Middle frontal gyrus (tissue), 1 donor: ENCODE data around the gene CCDC14.
"Not testable (repeated sequence)": the region's sequence is repeated elsewhere in the genome, so short reads cannot be mapped to it uniquely, and the experiment has no call there.

Source experiments
- DNase-seq: peaks from one replicate; pipeline ENCODE4 v3.0.0-alpha.2; 2015; ENCODE audit warnings: low spot score; ENCODE audit errors: extremely low spot score

CCDC14 gene, protein sequence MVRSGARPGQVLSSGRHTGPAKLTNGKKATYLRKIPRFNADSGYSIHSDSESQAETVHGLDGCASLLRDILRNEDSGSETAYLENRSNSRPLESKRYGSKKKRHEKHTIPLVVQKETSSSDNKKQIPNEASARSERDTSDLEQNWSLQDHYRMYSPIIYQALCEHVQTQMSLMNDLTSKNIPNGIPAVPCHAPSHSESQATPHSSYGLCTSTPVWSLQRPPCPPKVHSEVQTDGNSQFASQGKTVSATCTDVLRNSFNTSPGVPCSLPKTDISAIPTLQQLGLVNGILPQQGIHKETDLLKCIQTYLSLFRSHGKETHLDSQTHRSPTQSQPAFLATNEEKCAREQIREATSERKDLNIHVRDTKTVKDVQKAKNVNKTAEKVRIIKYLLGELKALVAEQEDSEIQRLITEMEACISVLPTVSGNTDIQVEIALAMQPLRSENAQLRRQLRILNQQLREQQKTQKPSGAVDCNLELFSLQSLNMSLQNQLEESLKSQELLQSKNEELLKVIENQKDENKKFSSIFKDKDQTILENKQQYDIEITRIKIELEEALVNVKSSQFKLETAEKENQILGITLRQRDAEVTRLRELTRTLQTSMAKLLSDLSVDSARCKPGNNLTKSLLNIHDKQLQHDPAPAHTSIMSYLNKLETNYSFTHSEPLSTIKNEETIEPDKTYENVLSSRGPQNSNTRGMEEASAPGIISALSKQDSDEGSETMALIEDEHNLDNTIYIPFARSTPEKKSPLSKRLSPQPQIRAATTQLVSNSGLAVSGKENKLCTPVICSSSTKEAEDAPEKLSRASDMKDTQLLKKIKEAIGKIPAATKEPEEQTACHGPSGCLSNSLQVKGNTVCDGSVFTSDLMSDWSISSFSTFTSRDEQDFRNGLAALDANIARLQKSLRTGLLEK

DNA sequence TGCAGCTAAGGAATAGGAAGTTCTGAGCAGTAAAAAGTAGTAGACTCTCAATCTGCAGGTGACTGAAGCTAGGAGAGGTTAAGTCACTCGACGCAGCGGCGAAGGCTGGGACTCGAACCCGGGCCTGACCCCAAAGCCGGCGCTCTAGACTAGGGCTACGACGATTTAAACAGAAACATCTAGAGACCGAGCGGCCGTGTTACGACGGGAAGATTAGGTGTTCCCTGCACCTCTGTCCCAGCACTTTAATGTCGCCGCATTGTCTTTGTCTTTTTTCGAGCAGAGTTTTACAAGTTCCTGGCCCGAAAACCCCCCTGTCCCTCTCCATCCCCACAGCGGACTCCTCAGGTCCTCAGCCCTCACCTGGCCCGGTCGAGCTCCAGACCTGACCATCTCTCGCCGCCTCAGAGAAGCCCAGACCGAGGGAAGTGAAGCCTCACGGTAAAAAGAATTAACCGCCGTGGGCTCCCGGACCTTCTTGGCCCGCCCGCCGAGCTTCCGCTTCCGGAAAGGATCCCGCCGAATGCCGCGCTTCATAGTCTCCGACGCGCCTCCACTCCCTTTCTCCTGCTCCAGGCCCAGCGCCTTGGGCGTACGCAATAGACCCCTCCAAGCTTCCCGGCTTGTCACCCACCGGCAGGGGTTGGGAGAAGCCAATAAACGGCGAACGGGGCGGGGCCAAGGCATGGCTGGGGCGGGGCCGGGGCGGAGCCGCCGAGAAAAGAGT is at the start of gene CCDC14:
TSS of gene CCDC14 (minus strand) at position 449 of the 727 bp plus-strand sequence. CDS start at position 393, 56 bp downstream.
- DNase-seq, result peak; percentile 81

DNA sequence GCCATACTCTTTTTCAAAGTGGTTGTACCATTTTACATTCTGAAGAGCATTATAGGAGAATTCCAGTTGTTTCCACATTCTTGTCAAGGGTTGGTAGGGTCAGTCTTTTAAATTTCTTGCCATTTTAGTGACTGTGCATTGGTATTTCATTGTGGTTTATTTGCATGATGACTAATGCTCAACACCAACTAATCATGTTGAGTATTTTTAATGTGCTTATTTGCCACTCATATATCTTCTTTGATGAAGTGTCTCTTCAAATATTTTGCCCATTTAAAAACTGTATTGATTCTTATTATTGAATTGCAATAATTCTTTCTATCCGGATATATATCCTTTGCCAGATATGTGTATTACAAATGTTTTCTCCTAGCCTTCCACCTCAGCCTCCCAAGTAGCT is 47.3 kb upstream of the CCDC14 start:
- not testable (repeated sequence) for DNase-seq

DNA sequence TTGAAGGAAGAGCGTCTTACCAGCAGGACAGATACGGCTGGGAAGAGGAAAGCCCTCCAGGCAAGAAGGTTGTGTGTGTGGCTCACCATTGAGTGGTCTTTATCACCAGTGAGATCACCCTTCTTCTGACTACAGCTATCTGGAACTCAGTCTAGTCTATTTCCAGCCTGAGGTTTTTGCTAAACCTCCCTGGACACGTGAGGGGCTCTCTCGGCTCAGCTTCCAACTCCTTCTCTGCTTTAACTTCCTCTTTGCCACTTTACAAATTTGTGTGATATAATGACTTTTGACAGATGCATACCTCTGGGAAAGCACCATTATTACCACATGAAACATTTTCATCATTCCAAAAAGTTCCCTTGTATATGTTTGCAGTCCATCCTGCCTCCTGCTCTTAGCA is 46.2 kb upstream of the CCDC14 start:
- DNase-seq, result no peak

DNA sequence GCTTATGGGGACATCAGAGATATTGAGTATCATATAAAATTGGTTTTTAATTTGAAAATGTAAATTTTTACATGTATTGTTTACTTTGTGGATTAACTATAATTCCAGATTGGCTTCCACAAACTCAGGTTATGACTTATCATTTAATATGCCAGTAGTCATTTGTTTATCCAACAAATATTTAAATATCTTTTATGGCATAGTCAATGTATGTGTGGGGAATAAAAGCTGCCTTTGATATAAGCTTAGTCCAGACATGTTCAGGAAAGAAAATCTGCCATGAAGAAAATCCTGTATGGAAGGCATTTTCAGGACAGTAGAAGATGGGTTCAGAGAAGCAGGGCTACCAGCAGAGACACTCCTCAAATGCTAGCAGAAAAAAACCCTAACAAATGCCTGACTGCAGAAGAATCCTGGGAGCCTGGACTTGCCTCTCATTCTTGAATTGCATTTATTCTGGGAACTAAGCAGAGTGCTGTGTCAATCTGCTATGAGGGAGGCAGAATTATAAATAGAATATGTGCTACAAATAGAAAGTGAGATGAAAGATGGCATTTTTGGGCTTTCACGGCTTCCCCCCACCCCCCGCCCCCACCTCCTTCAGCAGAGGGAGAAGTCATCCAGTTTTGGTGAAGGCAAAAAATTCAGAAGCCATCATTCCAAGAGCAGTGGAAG is 41.5 kb upstream of the CCDC14 start:
- not testable (repeated sequence) for DNase-seq

DNA sequence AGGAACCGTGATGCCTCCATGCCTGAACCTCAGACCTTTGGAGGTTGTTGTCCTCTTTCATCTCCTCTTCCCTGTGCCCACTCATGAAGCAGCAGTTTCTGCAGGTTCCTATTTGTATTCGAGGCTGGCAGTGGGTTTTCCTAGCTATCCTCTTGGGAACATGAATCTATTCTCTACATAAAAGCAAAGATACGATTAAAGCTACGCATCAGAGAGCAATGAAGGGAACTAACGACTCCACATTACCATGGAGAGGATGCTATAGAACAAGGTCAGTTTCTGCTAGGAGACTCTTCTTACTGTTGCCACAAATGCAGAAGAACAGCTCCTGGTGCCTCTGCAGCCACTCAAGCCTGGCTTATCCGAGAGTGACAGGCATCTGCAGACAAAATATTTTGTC is 40.3 kb upstream of the CCDC14 start:
- not testable (repeated sequence) for DNase-seq

DNA sequence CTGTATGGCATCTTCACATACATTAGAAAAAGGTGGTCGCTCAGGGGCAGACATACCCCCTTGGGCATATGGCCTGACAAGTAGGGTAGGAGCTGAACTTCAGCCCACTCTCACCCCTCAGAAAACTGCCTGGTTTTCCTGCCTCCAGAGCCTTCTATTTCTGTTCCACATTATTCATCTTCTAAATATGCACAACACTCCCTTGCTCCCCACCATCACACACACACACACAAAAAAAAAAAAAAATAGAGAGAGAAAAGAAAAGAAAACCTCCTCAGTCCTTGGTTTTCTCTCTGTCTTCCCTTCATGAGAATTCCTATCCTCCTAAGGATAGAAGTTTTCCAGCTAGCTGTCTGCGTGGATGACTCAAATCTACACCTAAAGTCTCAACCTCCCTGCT is 36.5 kb upstream of the CCDC14 start:
- no peak for DNase-seq

DNA sequence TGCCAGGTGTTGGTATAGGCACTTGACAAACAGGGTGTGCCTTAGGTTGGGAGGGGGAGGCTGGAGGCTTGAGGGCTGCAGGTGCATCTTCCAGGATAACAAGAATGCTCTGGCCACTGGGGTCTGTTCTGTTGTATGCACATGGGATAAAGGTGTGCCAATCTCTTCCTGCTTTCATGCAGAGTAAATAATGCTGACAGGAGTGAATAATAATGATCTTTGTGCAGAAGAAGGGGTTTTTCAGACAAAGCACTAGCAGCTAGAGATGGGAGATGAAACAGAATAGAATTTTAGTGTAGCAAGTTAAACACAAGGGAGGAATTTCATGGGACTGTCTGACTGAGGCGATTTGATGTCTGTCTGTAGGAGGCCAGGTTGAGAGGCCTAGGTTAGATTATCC is 32.8 kb upstream of the CCDC14 start:
- no peak for DNase-seq

DNA sequence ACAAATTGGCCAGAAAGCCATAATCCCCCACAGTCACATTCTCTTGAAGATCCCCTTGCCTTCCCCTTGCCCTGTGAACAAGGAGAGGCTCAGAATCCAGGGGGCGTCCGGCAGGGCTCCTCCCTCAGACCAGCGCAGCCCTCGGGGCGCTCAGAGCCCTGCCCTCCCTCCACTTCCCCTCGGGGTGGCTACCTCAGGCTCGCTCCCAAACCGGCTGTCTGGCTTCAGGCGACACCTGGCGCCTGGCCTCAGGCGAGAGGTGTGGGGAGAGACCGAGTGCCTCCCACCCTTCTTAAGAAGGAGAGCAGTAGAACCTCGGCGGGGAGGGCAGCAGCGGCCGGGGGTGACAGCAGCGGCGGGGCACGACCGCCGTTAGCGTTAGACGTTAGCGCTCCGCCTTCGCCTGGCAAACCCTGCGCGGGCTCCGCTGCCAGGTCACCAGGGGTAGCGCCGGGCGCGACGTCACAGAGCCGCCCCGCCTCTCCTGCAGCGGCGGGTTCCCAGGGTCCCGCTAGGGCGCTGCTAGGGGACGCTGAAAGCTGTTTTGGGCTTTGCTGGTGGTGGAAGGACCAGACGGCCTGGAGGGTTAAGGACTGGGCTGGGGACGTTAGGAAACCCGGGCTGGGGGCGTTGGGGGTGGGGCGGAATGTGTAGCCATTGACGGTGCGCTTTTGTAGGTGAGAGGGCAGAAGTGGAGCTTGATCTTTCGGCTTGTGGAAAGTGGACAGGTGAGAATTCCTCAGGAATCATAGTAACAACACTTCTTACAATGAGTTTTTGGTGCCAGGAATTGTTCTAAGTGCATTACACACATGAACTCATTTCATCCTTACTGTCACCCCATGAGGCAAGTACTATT is 30.9 kb upstream of the CCDC14 start, which contains the start of gene ROPN1:
TSS of gene ROPN1 (minus strand) at position 395 of the 859 bp plus-strand sequence. CDS start 11,643 bp downstream, outside the sequence.
- not testable (repeated sequence) for DNase-seq

DNA sequence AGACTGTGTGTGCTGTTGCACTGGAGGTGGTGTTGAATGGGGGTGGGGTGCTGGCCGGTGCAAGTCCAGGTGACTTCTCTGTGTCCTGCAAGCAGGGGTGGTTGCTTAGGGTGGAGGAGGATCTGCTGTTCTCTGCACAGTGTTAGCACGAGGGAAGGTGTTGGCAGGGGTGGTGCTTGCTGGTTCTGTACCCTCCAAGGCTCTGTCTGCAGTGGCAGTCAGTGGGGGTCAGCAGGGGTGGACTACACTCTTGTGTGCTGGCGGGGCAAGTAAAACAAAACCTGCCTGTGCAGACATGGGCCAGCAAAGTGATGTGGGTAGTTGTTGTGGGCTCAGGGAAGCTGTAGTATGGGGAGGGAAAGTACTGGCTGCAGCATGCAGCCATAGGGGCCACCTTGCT is 25.4 kb upstream of the CCDC14 start:
- no peak for DNase-seq

DNA sequence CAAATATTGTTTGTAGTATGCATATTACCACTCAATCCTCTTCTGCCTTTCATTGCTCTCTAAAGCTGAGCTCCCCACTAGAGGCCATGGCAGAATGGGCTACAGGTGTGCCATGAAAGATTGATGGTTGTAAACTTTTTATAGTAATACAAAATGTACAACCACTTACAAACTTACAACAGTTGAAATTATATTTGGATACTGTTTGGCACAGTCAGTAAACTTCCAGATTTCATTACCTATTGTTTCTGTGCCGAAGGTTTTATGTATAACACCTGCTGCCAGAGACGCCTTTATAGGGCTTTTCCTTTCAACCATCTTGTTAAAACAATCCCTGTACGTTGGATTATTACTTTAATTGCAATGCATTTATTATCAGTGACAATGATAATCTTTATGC is 23.9 kb upstream of the CCDC14 start:
- no peak for DNase-seq

DNA sequence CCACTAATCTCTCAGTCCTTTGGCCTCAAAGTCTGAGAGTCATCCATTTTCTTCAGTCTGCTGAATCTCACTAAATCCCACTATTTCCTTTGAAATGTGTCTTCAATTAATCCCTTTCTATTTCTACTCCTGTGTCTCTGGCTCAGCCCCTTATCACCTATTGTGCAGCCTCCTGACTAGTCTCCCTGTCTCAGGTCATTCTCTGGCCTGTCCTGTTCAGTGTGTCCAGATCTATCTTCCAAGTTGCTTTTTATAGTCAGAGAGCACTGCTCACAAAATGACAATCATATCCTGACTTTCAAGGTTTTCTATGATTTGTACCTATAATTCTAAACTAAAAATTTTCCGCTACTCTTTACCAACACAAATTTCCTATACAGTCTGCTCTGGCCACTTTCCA is 23.3 kb upstream of the CCDC14 start:
- no peak for DNase-seq

DNA sequence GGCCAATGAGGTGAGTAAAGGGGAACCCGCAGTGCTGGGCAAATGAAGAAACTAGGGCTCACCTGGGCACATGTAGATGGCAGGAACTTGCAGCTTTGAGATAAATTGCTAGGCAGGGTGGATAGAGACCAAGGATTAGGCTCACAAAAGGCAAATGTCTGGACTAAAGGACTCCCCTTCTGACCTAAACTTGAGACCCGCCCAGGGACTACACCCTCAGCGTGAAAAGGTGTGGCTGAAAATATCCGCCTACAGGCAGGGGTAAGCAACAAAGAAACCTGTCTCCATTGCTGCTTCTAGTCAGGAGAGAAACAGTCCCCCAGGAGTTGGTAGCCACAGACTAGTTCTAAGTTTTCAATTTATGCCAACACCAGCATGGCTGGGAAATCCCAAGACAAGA is 20.3 kb upstream of the CCDC14 start:
- DNase-seq, result not testable (repeated sequence)

DNA sequence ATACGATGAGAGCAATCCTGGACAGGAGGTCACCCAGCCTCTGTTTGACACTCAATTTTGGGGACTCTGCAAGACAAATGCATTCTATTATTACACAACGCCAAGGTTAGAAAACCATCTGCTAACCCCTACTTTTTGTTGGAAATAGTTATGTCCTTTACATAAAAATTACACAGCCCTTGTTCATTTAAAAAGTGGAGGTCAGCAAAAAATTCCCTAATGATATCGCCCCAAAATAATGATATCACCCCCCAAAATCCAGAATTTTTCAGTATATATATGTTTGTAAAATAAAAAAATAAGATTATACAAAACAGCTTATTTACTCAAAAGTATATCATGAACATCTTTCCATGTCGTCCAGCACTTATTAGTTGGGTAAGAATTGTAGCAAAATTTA is 19.5 kb upstream of the CCDC14 start:
- DNase-seq, result no peak

DNA sequence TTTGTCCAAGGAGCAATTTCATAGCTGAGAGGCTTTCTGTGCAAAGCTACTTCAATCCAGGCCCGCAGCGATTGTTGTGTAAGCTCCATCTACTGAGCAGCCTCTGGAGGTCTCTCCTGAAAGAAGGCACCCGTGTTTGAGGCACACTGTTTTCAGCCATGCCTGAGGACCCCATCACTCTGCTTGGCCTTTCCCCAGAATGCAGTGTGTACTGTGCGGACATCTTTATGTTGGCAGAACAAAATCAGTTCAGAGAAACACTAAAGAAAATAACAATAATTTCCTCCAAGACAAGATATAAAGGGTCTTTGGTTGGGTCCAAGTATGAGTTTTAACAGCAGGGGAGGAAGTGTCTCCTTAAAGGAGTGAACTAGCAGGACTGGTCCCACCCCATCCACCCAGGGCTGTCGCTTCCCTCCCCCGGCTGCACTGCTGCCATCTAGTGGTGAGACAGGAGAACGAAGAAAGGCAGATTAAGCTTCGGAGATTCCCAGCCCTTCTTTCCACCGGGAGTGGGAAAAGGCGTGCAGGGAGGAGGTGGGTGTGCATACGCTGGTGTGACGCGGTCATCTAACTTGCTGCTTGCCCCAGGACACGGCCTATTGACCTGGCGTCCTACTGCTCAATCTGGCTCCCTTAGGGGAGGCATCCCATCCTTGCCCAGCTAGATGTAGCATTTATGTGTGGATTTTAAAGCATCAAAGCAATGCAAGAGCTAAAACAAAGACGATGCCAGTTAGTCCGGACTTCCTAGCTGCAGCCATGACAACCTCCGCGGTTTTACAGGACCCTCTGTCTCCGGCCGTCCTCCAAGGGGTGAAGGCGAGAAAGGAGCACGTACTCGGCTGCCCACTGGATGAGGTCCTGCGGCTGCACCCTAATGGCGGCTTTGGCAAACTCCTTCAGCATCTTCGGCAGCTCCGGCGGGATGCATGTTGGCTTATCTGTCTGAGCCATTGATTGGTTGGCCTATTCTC is 18.8 kb upstream of the CCDC14 start:
- DNase-seq, result peak; percentile 49

DNA sequence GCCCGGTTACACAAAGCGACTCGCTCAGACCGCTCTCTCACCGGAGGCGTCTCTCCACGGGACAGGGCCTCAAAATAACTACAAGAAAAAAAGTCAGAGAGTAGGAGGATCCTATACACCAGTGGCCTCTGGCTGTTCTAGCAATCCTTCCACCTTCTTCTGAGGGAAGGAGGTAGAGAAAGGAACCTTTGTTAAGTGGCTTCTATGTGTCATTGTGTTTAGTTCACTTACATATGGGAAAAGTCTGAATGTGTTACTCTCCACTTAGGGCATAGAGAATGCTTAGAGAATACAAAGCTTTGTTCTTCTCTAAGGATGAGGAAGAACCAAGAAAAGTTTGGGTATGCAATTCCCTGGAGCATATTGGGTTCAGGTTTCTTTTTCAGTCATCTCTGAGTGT is 15.9 kb upstream of the CCDC14 start:
- DNase-seq, result not testable (repeated sequence)

DNA sequence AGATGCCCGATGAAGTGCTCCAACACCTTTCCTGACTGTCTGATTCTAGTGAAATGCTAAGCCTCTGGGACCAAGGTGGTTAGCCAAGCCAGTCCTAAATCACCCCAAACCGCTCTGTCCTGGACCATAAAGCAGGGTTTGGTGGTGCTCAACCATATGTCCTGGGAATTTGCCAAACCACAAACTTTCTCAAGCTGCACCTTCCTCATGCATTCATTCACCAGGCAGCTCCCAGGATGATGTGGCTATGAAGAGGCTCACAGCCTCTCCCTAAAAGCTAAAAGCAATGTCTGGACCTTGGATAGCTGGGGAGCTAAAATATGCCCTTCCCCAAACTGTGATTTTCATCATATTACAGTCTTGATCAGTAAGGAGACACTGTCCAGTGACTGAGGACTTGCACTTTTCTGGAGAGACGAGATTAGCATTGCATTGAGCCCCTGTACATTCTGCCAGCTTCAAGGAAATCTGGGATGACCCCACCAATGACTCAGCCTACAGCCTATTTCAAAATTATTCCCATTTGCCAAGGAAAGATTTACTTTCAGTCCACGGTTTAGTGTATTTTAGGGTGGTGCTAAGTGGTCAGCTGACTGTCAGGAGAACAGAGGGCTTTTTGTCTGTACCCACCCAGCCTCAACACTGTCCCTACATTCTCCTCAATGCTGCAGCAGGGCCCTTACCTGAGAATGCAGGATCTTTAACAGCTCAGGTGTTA is 15.3 kb upstream of the CCDC14 start:
- not testable (repeated sequence) for DNase-seq

DNA sequence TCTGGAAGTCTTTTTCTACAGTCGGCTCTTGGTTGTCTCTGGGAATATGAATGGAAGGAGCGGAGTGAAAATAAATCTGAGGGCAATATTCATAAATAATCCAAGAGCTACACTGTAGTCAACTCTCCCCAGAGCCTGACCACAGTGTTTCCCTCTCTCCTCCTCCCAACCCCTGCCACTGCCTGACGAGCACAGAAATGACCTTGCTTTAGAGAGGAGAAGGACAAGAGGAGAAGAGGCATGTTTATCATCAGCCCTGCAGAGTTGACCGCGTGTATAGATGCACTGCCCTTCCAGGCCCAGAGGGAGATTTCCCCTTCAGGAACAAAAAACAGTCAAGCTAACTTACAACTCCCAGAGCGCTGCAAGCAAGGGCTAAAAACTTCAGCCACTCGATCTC is 14.0 kb upstream of the CCDC14 start:
- DNase-seq, result not testable (repeated sequence)

DNA sequence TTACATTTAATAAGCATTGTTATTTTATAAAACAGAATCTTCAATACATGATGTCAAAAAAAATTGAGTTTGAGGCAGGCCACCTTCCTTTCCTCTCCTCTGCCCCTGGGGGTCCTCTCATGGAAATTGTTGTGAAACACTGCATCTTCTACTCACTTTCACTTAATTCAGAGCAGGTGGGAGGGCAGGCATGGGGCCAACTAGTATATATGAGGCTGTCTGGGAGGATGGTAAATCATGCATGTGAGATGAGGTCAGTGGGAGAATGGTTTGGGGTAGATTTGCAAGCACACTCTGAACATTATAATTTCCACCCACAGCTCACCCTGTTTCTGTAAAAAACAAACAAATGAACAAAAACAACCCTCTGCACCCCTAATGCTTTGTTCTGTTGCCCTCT is 10.4 kb upstream of the CCDC14 start:
- no peak for DNase-seq
